ENCODE measurements around the gene TMEM82.
"Not testable (repeated sequence)": the region's sequence is repeated elsewhere in the genome, so short reads cannot be mapped to it uniquely, and the experiment has no call there.

TMEM82 gene

DNA sequence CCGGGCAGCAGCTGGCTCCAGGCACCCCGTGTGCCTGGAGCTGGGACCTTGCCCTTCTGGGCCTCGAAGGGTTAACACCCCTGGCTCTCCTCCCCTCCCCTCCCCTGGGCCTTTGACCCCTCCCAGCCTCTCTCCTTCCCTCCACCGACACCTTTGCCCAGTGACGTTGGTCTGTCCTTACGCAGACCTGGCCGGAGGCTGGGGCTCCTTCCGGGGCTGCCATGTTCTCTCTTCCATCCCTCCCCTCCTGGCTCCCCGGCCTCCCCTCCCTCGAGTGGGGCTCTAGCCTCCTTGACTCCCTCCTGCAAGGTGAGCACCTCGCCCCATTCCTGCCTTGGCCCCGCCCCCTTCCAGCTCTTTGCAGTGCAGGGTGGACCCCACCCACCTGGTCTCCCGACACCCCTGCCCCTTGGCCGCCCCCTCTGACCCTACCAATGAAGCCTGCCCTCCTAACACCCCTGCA is at the start of gene TMEM82:
TMEM82 (plus strand) TSS at position 161 of the 463 bp plus-strand sequence; CDS start at position 222, 61 bp downstream.
- DNase-seq = no peak

DNA sequence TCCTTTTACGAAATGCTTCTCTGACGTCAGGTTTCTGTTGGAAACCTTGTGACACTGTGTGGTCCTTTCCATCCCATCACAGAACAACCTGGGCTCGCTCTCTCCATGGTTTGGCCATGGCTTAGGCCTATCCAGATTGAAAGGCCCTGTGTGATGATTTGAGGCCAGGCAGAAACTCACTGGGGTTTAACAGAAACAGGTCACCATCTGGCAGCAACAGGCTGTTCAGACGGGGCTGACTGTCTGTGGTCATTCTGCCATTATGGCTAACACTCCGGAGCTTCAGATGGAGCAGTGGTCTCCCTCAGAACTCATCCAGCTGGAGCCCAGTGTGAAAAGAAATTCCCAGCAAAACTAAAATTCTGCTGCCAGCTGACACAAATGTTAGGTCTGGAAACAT is 48.9 kb upstream of the TMEM82 start:
- no peak for DNase-seq

DNA sequence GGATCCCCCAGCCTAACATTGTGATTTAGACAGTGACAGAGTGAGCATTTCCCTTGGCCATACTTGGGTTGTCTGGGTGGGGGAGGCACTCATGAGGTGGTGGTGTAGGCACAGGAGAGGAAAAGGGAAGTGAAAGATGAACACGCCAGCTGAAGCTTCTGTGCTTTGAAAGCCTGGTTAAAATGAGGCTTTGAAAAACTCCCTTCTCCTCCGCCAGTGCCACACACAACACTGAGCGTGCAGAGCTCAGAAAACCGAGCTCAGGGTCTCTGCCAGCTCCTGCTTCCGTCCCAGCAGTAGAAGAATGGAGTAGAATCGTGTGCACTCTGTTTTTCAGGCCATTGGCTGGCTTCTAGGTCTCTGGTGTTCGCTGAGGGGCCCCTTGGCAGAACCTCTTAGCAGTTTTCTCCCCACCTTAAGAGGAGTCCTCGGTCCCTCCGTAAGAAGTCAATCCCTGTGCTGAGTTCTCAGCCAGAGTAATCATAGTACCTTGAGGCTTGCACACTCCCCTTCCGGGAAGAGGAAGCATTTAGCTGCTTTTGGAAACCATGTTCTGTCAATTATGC is 45.3 kb upstream of the TMEM82 start:
- DNase-seq = peak; percentile 40

DNA sequence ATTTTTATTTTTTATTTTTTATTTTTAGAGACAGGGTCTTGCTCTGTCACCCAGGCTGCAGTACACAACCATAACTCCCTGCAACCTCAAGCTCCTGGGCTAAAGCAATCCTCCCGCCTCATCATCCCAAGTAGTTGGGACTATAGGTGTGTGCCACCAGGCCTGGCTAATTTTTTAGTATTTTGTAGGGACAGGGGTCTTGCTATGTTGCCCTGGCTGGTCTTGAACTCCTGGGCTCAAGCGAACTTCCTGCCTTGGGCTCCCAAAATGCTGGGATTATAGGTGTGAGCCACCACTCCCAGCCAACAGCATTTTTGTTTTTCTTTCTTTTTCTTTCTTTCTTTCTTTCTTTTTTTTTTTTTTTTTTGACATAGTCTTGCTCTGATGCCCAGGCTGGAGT is 44.1 kb upstream of the TMEM82 start:
- no peak for DNase-seq

DNA sequence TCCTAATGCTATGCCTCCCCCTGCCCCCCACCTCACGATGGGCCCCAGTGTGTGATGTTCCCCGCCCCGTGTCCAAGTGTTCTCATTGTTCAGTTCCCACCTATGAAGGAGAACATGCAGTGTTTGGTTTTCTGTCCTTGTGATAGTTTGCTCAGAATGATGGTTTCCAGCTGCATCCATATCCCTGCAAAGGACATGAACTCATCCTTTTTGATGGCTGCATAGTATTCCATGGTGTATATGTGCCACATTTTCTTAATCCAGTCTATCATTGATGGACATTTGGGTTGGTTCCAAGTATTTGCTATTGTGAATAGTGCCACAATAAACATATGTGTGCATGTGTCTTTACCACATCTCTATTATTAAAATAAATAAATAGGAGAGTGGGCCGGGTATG is 43.0 kb upstream of the TMEM82 start:
- DNase-seq = not testable (repeated sequence)

DNA sequence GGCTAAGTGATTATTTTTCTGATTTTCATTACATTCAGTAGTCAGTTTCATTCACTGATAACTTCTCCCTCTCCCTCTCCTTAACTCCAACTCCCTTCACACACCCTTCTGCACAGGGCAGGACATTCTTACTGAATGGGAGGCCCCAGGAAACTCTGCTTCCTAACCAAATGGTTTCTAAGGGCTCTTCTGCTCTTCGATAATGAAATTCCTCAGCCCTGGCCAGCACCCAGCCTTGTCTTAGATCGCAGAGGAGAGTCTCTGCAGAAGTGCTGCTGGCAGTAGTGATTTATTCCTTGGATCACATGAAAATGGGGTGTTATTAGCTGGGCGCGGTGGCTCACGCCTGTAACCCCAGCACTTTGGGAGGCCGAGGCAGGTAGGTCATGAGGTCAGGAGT is 41.8 kb upstream of the TMEM82 start:
- no peak for DNase-seq

DNA sequence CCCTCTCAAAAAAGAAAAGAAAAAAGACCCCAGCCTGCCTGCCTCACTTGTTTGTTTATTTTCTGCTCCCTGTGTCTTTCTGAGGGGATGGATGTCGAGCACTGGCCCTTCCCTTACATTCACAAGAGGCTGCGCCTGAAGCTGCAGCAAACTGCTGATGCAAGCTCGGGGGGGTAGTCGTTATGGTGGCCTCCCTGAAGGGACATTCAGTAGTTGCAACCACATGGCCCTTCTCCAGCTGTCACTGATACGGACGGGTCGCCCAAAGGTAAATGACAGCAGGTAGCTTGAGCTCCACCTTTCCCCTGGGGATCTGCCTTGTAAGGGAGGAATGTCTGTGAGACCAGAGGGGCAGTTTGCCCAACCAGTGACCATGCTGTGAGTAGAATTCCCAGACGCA is 40.5 kb upstream of the TMEM82 start:
- no peak for DNase-seq

DNA sequence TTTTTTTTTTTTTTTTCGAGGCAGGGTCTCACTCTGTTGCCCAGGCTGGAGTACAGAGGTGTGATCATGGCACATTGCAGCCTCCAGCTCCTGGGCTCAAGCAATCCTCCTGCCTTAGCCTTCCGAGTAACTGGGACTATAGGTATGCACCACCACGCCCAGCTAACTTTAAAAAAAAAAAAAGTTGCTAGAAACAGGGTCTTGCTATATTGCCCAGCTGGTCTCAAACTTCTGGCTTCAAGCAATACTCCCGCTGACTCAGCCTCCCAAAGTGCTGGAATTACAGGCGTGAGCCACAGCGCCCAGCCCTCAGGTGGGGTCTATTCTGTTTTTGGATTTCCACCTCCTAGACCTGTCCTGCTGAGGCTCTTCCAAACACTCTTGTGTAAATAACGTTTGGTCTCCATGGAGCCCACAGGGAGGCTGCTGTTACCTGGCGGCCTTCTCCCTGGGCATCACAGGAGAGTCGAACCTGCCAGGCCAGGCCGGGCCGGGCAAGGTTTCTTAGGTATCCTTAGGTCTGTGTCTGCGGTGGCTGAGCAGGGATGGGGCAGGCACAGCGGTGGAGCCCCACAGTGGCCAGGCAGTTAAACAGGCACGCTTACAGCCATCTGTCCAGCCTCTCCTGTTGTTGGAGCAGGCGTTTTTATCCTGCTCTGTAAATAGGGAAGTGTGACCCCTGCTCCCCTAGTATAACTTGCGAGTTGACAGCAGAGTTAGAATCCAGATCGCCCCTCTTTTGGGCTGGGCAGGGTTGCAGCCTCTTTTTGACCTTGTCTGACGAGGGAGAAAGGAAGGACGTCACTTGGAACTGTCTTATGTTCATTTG is 39.4 kb upstream of the TMEM82 start:
- DNase-seq = no peak

DNA sequence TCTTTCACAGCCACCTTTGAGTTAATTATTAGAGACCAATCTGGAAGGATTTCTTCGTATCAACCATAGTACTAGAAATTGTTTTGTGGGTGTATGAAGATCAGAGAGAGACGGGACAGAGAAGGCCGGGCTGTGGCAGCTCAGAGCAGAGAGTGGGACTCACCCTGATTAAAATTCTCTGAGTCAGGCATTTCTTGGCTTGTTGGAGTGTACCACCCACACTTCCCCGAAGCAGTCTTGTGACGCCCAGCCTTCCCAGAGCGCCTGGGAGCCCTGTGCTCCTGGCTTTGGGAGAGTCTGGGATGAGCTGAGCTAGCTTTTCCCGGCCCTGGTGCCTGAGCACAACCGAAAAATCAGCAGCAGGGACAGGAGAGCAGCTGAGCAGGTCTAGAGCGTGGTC is 38.7 kb upstream of the TMEM82 start:
- no peak for DNase-seq

DNA sequence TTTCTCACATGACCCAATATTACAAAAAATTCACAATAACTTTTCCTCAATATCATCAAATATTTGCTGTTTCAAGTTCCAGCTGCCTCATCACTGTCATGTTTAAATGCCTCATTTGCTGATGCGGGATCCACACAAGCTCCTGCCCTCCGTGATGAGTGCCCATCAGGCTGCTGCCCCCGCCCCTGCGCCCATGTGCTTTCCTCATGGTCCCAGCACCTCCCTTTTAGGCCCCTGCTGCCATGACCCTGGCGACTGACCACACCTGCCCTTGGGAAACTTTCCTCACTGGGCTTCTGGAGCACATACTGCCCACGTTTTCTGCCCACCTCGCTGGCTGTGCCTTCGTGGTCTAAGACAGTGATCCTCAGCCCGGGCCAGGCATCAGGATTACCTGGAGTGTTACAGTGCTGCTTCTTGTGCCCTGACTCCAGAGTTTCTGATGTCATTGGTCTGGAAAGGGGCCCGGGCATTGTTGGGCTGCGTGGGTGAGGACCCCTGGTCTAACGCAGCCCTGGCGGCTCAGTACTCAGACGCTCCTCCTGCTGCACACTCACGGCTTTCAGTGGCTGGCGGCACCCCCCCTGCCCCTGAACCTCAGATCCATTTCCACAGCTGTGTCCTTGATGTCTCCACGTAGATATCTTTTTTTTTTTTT is 37.6 kb upstream of the TMEM82 start:
- DNase-seq = no peak

DNA sequence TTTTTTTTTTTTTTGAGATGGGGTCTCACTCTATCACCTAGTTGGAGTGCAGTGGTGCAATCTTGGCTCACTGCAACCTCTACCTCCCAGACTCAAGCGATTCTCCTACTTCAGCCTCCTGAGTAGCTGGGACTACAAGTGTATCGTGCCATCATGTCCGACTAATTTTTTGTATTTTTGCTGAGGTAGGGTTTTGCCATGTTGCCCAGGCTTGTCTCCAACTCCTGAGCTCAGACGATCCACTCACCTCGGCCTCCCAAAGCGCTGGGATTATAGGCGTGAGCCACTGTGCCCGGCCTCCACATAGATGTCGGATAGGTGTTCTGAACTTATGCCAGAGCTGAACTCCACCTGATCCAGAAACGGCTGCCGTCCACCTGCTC is 37.1 kb upstream of the TMEM82 start:
- no peak for DNase-seq

DNA sequence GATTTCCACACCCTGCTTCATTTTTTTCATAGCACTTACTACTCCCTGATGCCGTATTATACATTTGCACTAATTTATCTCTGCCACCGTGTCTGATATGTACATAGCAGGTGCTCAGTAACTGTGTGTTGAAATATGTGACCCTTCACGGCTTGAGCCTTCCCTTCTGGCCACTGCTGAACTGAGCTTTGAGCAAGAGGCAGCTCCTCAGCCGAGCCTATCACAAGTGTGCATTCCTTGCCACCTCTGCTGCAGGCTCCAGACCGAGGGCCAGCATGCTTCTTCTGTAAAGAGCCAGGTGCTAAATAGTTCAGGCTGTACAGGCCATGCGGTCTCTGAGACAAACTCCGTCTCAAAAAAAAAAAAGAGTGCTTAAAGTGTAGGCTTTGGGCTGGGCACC is 35.5 kb upstream of the TMEM82 start:
- DNase-seq = no peak

DNA sequence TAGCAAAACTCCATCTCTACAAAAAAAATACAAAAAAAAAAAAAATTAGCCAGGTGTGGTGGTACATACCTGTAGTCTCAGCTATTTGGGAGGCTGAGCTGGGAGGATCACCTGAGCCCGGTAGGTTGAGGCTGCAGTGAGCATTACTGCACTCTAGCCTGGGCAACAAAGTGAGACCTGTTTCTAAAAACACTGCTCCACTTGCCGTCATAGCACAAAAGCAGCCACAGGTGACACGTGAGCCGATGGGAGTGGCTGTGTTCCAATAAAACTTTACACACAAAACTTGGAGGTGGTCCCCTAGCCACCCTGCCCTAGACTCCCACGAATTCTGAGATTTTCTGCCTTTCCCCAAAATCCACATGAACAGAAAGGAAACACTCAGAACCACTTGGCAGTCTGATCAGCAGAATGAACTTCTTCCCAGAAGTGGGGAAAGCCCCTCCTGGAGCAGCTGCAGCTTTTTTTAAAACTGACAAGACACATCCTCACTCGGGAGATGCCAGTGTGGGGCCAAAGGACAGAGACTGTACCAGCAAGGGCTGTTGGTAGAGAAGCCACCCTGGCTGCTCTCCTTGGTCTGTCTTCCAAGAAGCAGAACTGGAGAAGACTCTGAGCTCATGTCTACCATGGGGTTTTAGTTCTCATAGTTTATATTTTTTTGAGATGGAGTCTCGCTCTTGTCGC is 34.9 kb upstream of the TMEM82 start:
- no peak for DNase-seq

DNA sequence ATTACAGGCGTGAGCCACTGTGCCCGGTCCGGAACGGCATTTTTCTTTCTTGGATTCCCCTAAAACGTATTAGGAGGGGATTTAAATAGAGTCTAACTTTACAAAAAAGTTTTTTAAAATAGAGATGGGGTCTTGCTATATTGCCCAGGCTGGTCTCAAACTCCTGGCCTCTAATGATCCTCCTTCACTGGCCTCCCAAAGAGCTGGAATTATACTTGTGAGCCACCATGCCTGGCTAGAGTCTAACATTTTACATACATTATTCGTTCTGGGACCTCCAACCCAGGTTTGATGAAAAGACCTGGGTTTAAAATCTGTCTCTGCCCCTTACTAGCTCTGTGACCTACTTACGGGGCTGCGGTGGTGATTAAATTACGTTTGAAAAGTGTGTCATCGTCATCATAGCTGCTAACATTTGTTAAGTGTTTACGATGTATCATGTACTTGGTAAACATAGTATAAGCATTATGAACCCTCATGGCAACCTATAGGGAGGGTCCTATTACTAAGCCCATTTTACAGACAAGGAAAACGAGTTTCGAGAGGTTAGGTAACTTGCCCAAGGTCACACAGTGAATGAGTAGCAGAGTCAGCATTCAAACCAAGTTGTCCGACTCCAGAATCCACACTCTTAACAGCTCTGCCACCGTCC is 33.7 kb upstream of the TMEM82 start:
- no peak for DNase-seq

DNA sequence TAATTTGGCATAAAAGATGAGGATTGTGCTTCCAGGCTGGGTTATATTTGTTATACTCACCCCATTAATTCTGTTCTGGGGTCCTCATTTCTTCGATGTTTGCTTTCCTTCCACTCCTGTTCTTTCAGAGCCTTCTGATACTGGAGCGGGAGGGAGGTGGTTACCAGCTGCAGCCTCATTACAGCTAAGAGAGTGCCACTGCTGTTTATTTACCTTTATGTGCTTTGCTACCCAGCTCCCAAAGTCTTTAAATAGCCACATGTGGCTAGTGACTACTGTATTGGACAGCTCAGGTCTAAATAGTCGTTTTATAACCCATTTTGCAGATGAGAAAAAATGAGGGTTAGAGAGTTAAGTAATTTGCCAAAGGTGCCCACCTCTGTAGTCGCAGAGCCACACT is 33.1 kb upstream of the TMEM82 start:
- DNase-seq = no peak

DNA sequence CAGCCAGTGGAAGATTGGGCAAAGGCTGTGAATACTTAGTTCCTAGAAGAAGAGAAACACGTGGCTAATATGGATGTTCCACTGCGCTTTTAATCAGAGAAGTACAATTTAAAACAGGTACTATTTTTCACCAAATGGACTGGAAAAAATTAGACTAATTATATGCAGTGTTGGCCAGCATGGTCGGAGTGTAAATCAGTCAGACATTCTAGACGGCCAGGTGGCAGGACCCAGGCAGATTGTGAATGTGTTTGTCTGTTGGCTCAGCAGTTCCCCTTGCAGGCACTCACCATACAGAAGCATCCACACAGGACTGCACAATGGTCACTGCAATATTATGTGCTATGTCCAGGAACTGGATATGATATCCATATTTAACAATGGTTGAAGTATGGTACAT is 30.1 kb upstream of the TMEM82 start:
- DNase-seq = no peak

DNA sequence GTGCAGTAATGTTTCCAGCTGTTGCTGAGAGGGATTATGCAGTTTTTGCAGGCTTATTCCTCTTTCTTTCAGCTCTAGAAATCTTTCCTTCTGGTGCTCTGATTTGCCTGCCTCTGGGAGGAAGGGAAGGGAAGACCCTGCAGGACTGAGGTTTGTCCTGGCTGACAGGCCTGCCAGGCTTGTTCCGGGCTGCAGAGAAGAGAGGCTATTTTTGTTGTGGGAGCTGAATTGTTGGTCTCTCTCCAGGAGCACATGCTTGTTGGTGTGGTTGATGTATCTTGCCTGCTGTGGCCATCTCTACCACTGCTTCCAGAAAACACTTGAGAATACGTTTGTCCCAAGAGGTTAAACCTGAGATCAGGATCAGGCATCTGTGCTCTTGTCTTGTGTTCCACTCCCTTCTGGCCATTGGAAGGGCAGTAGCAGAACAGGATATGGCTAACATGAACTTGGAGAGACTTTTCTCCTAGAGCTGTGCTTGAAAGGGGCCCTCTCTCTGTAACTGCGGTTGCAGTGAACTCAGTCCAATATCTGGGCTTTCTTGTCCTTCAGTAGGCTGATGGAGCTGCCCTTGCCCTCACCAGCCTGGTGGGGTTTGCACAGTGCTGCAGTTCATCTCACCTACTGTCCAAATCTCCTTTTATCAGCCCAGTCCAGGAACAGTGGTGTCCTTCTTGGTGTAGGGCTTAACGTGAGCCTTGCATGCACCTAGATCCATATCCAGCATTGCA is 27.7 kb upstream of the TMEM82 start:
- no peak for DNase-seq

DNA sequence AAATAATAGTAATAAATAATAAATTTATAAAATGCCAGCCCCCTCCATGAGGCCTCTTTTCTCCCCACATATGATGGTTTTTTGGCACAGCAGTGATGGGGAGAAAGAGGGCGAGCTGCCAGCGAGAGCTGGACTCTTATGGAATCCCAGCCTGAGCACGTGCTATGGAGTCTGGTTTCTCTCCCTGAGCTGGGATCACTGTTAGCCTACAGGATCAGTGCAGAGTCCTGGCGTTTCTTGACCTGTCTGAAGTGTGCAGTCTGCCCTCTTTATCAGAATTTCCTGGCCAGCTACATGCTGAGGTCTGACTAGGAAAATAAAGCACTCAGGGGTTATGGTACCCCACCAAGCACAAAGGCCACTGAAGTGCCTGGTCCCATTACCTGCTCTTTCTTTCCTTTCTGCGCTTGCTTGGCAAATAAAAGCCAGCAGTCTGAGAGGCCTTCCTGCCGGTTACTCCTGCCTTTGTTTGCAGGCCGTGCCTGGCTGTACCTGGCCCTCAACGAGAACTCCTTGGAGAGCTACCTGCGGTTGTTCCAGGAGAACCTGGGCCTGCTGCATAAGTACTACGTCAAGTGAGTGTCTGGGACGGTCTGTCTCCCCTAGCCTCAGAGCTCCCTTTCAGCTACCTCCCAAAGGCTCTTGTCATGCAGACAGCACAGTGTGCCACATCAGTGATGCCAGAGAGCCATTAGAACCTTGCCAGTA is 24.7 kb upstream of the TMEM82 start:
- no peak for DNase-seq

DNA sequence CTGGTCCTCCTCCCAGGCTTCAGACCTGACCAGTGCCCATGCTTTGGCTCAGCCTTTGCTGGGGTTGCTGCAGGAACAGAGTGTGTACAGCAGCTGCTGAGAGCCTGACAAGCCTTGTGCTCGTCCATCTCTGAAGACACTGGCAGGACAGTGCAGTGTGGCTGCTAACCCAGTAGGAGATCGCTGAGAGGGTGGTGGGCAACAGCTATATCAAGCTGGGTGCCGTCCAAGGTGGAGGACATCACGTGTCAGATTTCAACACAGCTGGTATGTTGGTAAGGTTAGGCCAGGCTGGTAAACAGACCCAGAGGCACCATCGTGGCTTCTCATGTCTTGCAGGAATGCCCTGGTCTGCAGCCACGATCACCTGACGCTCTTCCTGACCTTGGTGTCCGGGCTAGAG is 24.1 kb upstream of the TMEM82 start:
- no peak for DNase-seq

DNA sequence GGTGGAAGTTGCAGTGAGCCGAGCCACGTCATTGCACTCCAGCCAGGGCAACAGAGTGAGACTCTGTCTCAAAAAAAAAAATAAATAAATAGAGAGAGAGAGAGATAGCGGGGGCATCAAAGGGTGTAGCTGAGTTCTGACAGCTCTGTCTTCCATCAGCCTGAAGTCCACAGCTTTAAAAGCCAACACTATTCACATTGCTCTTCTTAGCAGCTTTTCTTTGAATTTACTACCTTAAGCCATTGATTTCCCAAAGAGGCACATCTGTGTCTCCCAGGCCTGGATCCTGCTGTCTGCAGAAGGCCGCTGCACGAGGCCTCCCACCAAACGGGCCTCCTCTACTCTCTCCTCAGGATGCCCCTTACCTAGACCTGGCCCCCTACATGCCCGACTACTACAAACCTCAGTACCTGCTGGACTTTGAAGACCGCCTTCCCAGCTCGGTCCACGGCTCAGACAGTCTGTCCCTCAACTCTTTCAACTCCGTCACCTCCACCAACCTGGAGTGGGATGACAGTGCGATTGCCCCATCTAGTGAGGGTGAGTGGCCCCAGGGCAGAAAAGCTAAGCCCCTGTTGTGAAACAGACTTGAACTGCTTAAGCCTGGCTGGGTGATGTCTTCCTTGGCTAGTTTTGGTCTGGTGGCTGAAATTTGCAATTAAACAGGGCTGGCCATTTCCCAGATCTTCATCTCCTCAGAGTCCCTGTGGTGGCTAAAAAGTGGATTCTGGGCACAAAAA is 22.7 kb upstream of the TMEM82 start:
- no peak for DNase-seq

DNA sequence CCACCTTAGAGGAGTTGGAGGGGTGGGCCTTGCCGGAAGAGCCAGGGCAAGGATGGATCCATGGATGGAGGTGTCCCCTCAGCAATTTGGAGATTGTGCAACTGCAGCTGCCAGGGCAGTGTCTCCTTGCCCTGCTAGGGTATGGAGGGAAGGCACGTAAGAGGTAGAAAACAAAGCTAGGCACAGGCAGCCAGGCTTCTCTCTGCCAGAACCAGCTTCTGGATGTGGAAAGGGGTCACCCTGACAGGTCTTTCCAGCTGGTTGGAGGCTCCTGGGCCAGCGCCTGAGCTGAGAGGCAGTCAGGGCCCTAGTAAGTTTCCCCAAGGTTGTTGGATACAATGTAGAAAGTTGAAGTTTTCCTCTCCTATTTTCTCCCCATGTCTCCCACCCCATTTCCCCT is 21.4 kb upstream of the TMEM82 start:
- DNase-seq = no peak
